Neutrophil (primary cell): ENCODE measurements around the gene COLGALT1.

Experiments used
- H3K27ac ChIP-seq: fragments of 200-600 bp; sonication (generic); 2 replicates; pipeline ENCODE4 v1.5.1; 2016; ENCODE audit warnings: mild to moderate bottlenecking, moderate library complexity
- H3K27me3 ChIP-seq: fragments of 200-600 bp; sonication (generic); 2 replicates; pipeline ENCODE4 v1.6.0; 2016; ENCODE audit warnings: mild to moderate bottlenecking
- H3K36me3 ChIP-seq: fragments of 200-600 bp; sonication (generic); 2 replicates; pipeline ENCODE4 v1.5.1; 2017
- H3K4me1 ChIP-seq, 2 experiments: fragments of 200-600 bp in 1 of 2; sonication (generic) in 1 of 2; 1 replicate in 1 of 2; 2 replicates in 1 of 2; pipeline versions ENCODE4 v1.5.1 to v1.6.1; 2013 to 2016; ENCODE audit warnings: low read depth in 1 of 2, low read length in 1 of 2, mild to moderate bottlenecking in 1 of 2, moderate library complexity in 1 of 2; ENCODE audit not compliant: control insufficient read depth in 1 of 2, insufficient read depth in 1 of 2
- H3K4me3 ChIP-seq, 2 experiments: fragments of 200-600 bp in 1 of 2; sonication (generic) in 1 of 2; 1 replicate in 1 of 2; 2 replicates in 1 of 2; pipeline ENCODE4 v1.5.1; 2013 to 2016; ENCODE audit warnings: low read depth in 1 of 2, low read length in 1 of 2, mild to moderate bottlenecking in 1 of 2, moderate library complexity in 1 of 2
- H3K9me3 ChIP-seq: fragments of 200-600 bp; sonication (generic); 2 replicates; pipeline ENCODE4 v1.5.1; 2016
- CTCF ChIP-seq: fragments of 200-600 bp; sonication (generic); IDR thresholded peaks from 2 replicates; pipeline ENCODE4 v1.5.1; 2016; ENCODE audit warnings: antibody characterized with exemption

Gene COLGALT1

GRCh38 chr19:17626456-17627015 lies 71.1 kb downstream of the COLGALT1 start:
- Histone ChIP-seq H3K4me1 (no peaks in the 10 kb centered on the region), H3K4me3 (no peak overlapping the region), H3K36me3 (no peaks in the 10 kb centered on the region), H3K27ac (no peak overlapping the region), H3K27me3 (peaks cover 11% of the 10 kb centered on the region), H3K9me3 (no peaks in the 10 kb centered on the region)
- no peak for TF ChIP-seq CTCF

GRCh38 chr19:17627161-17627560 lies 71.7 kb downstream of the COLGALT1 start:
- no peak overlapping the region for H3K27ac ChIP-seq
- no peaks in the 10 kb centered on the region for H3K36me3 ChIP-seq
- H3K9me3 ChIP-seq: no peaks in the 10 kb centered on the region
- TF ChIP-seq CTCF: no peak
- no peaks in the 10 kb centered on the region for H3K4me1 ChIP-seq
- H3K27me3 ChIP-seq: peaks cover 11% of the 10 kb centered on the region
- H3K4me3 ChIP-seq: no peak overlapping the region

- Histone ChIP-seq H3K9me3 (no peaks in the 10 kb centered on the region), H3K27me3 (peaks cover 11% of the 10 kb centered on the region), H3K27ac (no peak overlapping the region), H3K36me3 (no peaks in the 10 kb centered on the region), H3K4me3 (no peak overlapping the region), H3K4me1 (no peaks in the 10 kb centered on the region)
- TF ChIP-seq CTCF: no peak
Observed at GRCh38 chr19:17627921-17628320, 72.5 kb downstream of the COLGALT1 start.

- H3K9me3 ChIP-seq: no peaks in the 10 kb centered on the region
- no peaks in the 10 kb centered on the region for H3K4me1 ChIP-seq
- H3K27ac ChIP-seq: no peak overlapping the region
- H3K27me3 ChIP-seq: peaks cover 11% of the 10 kb centered on the region
- no peak for TF ChIP-seq CTCF
- no peak overlapping the region for H3K4me3 ChIP-seq
- H3K36me3 ChIP-seq: no peaks in the 10 kb centered on the region
Observed at GRCh38 chr19:17629760-17630159, 74.3 kb downstream of the COLGALT1 start.

- no peaks in the 10 kb centered on the region for H3K36me3 ChIP-seq
- H3K27ac ChIP-seq: no peak overlapping the region
- no peaks in the 10 kb centered on the region for H3K4me1 ChIP-seq
- peaks cover 18% of the 10 kb centered on the region for H3K27me3 ChIP-seq
- H3K9me3 ChIP-seq: no peaks in the 10 kb centered on the region
- TF ChIP-seq CTCF: no peak
- H3K4me3 ChIP-seq: no peak overlapping the region
Observed at GRCh38 chr19:17632577-17632976, 77.1 kb downstream of the COLGALT1 start.
